NCI-H2227 treated with DMSO at 0.1 percent for 48 hours (cell line): ENCODE data around the gene PRB4.
"Not testable (repeated sequence)": the region's sequence is repeated elsewhere in the genome, so short reads cannot be mapped to it uniquely, and the experiment has no call there.

Source experiments
- DNase-seq: peaks from one replicate; lab custom pipeline; 2025; lab: John Stamatoyannopoulos, UW

PRB4 gene

GRCh38 chr12:11310336-11310735 lies at the start of gene PRB4:
Gene PRB4, minus strand, starts transcription at chr12:11310436. Its CDS starts 38 bp downstream, at chr12:11310398.
- DNase-seq, result no peak

GRCh38 chr12:11351736-11352135 lies 41.5 kb upstream of the PRB4 start:
- DNase-seq, result not testable (repeated sequence)

GRCh38 chr12:11348439-11348838 lies 38.2 kb upstream of the PRB4 start:
- no peak for DNase-seq

- no peak for DNase-seq
Observed at GRCh38 chr12:11347810-11348209, 37.6 kb upstream of the PRB4 start.

- no peak for DNase-seq
Observed at GRCh38 chr12:11344500-11344899, 34.3 kb upstream of the PRB4 start.

GRCh38 chr12:11324426-11324825 lies 14.2 kb upstream of the PRB4 start:
- no peak for DNase-seq

GRCh38 chr12:11321980-11322379 lies 11.7 kb upstream of the PRB4 start:
- DNase-seq, result no peak

GRCh38 chr12:11307143-11307542 lies 3.1 kb downstream of the PRB4 start:
- DNase-seq, result no peak

- no peak for DNase-seq
Observed at GRCh38 chr12:11273449-11273848, 36.8 kb downstream of the PRB4 start.

GRCh38 chr12:11269607-11270006 lies 40.6 kb downstream of the PRB4 start, which contains the start of gene PRB3:
Gene PRB3, minus strand, starts transcription at chr12:11269707. Its CDS starts 38 bp downstream, at chr12:11269669.
- DNase-seq, result no peak

- no peak for DNase-seq
Observed at GRCh38 chr12:11264501-11264900, 45.7 kb downstream of the PRB4 start.
